Chondrocyte (in vitro differentiated cells): Measurements from ENCODE around the gene OSBPL3. TPM values are rescaled to one million over a fixed set of nuclear protein-coding genes. Genes with fewer than 3 reads are reported as not detected.

Source experiments
- DNase-seq: peaks from one replicate; pipeline ENCODE4 v3.0.0; 2021; ENCODE audit warnings: mixed read lengths, low spot score
- H3K27ac Mint-ChIP-seq: one replicate; pipeline ENCODE4 v1.8.0; 2021; ENCODE audit warnings: mild to moderate bottlenecking, moderate library complexity, mixed read lengths; ENCODE audit not compliant: unreplicated experiment
- H3K27me3 Mint-ChIP-seq: 2 replicates; pipeline ENCODE4 v1.8.0; 2021; ENCODE audit warnings: low read depth, mixed read lengths
- H3K36me3 Mint-ChIP-seq: 2 replicates; pipeline ENCODE4 v1.8.0; 2021; ENCODE audit warnings: low read depth, mixed read lengths
- H3K4me1 Mint-ChIP-seq: 2 replicates; pipeline ENCODE4 v1.8.0; 2021; ENCODE audit warnings: low read depth, mild to moderate bottlenecking, mixed read lengths
- H3K4me3 Mint-ChIP-seq: one replicate; pipeline ENCODE4 v1.8.0; 2021; ENCODE audit warnings: mild to moderate bottlenecking, moderate library complexity, mixed read lengths; ENCODE audit not compliant: unreplicated experiment
- H3K9me3 Mint-ChIP-seq: 2 replicates; pipeline ENCODE4 v1.8.0; 2021; ENCODE audit warnings: low read depth, mixed read lengths
- CTCF ChIP-seq: fragments of 200-600 bp; sonication (generic); IDR thresholded peaks from 2 replicates; pipeline ENCODE4 v1.5.0; 2021; ENCODE audit warnings: antibody characterized with exemption, mild to moderate bottlenecking, moderate library complexity
- total RNA-seq: library from RNA; stranded (reverse); gene quantifications from 3 replicates; pipeline ENCODE4 v1.2.1, GENCODE V29; 2021

Gene OSBPL3
- total RNA-seq, 1 donor from 2014 or later, result 5.7 TPM

GRCh38 chr7:24885716-24886115 is 94.3 kb downstream of the OSBPL3 start:
- no peak overlapping the region for H3K27ac Mint-ChIP-seq
- no peaks in the 10 kb centered on the region for H3K9me3 Mint-ChIP-seq
- no peaks in the 10 kb centered on the region for H3K36me3 Mint-ChIP-seq
- H3K4me3 Mint-ChIP-seq, result no peak overlapping the region
- no peak for DNase-seq
- H3K27me3 Mint-ChIP-seq, result no peaks in the 10 kb centered on the region
- TF ChIP-seq CTCF, result no peak
- H3K4me1 Mint-ChIP-seq, result peaks cover 10% of the 10 kb centered on the region

GRCh38 chr7:24885305-24885704 is 94.7 kb downstream of the OSBPL3 start:
- Mint-ChIP-seq H3K36me3 (no peaks in the 10 kb centered on the region), H3K4me3 (no peak overlapping the region), H3K27ac (no peak overlapping the region), H3K27me3 (no peaks in the 10 kb centered on the region), H3K9me3 (no peaks in the 10 kb centered on the region), H3K4me1 (peaks cover 10% of the 10 kb centered on the region)
- DNase-seq, result no peak
- TF ChIP-seq CTCF, result no peak

GRCh38 chr7:24884401-24884800 is 95.6 kb downstream of the OSBPL3 start:
- TF ChIP-seq CTCF, result no peak
- Mint-ChIP-seq H3K27ac (no peak overlapping the region), H3K9me3 (no peaks in the 10 kb centered on the region), H3K4me3 (no peak overlapping the region), H3K4me1 (peaks cover 10% of the 10 kb centered on the region), H3K27me3 (no peaks in the 10 kb centered on the region), H3K36me3 (no peaks in the 10 kb centered on the region)
- no peak for DNase-seq

- no peak for TF ChIP-seq CTCF
- no peaks in the 10 kb centered on the region for H3K9me3 Mint-ChIP-seq
- H3K27ac Mint-ChIP-seq, result no peak overlapping the region
- DNase-seq, result no peak
- H3K36me3 Mint-ChIP-seq, result no peaks in the 10 kb centered on the region
- H3K27me3 Mint-ChIP-seq, result no peaks in the 10 kb centered on the region
- no peak overlapping the region for H3K4me3 Mint-ChIP-seq
- peaks cover 10% of the 10 kb centered on the region for H3K4me1 Mint-ChIP-seq
Observed at GRCh38 chr7:24883622-24884013, 96.4 kb downstream of the OSBPL3 start.

DNA sequence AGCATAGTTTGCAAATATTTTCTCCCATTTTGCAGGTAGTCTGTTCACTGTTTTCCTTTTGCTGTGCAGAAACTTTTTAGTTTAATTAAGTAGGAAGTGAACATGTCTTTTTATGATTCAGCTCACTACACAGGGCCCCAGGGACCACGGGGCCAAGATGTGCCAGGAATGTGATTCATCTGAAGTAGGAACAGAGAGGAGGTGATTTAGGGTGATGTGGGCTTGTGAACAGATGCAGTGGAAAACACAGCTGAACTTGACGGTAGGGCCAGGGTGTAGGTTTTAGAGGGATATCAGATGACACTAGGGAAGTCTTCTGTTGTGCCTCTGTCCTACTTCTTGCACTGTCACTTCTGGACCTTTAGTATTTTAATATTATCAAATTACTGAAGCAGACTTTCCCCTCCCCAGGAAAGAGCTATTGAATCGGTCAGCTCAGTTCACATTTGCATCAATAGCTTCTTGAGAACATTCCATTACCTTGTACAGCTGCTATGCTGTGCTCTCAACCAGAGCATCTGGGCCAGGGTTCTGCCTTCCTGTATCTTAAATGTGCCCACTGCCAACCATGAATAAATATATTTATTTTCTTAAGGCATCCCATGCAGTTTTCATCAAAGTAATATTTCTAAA is 96.9 kb downstream of the OSBPL3 start:
- Mint-ChIP-seq H3K4me1 (peaks cover 10% of the 10 kb centered on the region), H3K36me3 (no peaks in the 10 kb centered on the region), H3K9me3 (no peaks in the 10 kb centered on the region), H3K27me3 (no peaks in the 10 kb centered on the region), H3K4me3 (no peak overlapping the region), H3K27ac (peak overlapping the region; percentile 50)
- no peak for DNase-seq
- no peak for TF ChIP-seq CTCF
